Mammary epithelial cell (primary cell): ENCODE data around the gene LMNTD2.

ENCODE experiments used
- EZH2 ChIP-seq: IDR thresholded peaks from 2 replicates; pipeline ENCODE4 v1.6.1; 2012; ENCODE audit warnings: low read length, inconsistent platforms, borderline replicate concordance
- TF ChIP-seq, protein P1 (sequence below), 2 donors: IDR thresholded peaks in 1 of 2; conservative IDR thresholded peaks in 1 of 2; 2 replicates each; pipeline ENCODE4 v1.5.1; 2011 to 2012; ENCODE audit warnings: inconsistent platforms in 2 of 2, low read length in 2 of 2, mild to moderate bottlenecking in 2 of 2, control low read depth in 1 of 2, low read depth in 1 of 2; ENCODE audit not compliant: insufficient read depth in 1 of 2; ENCODE audit errors: extremely low read depth in 1 of 2

DNA sequence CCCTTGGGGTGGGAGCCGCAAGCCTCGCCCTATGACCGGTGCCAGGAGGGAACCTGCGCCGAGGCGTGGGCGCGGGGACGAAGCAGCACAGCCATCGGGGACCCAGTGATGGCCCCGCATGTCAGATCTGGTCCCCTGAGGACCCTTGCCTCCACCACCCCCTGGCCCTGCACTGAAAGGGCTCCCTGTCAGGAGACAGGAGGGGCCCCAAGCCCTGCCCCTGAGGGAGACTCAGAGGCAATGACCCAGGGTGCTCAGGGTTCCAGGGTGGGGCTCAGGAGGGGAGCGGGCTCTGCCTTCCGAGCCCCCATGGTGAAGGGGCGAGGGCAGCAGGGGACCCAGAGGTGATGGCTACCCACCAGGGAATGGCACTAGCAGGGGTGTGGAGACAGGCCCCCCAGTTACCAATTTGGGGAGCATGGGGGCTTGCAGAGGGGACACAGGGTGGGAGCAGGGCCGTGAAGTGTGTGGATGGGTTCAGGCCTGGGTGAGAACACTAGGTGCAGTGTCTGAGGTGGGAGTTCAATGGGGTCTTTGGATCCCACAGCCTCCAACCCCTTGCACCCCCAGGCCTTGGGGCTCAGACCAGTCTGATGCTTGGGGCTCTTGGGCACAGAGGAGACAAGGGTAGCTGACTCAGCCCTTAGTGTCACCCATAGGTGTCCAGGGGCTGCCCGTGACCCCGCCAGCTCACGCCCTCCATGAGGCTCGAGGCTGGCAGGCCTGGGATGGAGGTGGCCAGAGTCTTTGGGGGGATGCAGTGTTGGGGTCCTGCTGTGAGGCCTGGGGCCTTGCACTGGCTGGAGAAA is 22.7 kb downstream of the LMNTD2 start:
- TF ChIP-seq, protein P1, sequence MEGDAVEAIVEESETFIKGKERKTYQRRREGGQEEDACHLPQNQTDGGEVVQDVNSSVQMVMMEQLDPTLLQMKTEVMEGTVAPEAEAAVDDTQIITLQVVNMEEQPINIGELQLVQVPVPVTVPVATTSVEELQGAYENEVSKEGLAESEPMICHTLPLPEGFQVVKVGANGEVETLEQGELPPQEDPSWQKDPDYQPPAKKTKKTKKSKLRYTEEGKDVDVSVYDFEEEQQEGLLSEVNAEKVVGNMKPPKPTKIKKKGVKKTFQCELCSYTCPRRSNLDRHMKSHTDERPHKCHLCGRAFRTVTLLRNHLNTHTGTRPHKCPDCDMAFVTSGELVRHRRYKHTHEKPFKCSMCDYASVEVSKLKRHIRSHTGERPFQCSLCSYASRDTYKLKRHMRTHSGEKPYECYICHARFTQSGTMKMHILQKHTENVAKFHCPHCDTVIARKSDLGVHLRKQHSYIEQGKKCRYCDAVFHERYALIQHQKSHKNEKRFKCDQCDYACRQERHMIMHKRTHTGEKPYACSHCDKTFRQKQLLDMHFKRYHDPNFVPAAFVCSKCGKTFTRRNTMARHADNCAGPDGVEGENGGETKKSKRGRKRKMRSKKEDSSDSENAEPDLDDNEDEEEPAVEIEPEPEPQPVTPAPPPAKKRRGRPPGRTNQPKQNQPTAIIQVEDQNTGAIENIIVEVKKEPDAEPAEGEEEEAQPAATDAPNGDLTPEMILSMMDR (conservative IDR thresholded peaks at IDR 0.05 in 1 of 2, IDR thresholded peaks at IDR 0.05 in 1 of 2; ENCODE audit: extremely low read depth in 1 of 2, insufficient read depth in 1 of 2, low read depth in 1 of 2, low read length in 2 of 2) = no peak
- TF ChIP-seq EZH2 = no peak
